WTC11 (cell line): ENCODE measurements around the gene EID2B. TPM values are rescaled to one million over a fixed set of nuclear protein-coding genes. Genes with fewer than 3 reads are reported as not detected.

Experiments
- CBFB ChIP-seq: sonication (generic); formaldehyde crosslinking; IDR thresholded peaks from 2 replicates; pipeline ENCODE4 v1.8.1; 2022; ENCODE audit warnings: mild to moderate bottlenecking, low read depth, missing genetic modification reagents
- CREM ChIP-seq: sonication (generic); formaldehyde crosslinking; IDR thresholded peaks from 2 replicates; pipeline ENCODE4 v1.8.1; 2022; ENCODE audit warnings: mild to moderate bottlenecking, missing genetic modification reagents, moderate library complexity
- E2F5 ChIP-seq: sonication (generic); formaldehyde crosslinking; IDR thresholded peaks from 2 replicates; pipeline ENCODE4 v1.8.1; 2022; ENCODE audit warnings: mild to moderate bottlenecking, moderate library complexity, missing genetic modification reagents
- HMGXB4 ChIP-seq: sonication (generic); formaldehyde crosslinking; IDR thresholded peaks from 2 replicates; pipeline ENCODE4 v1.8.1; 2023; ENCODE audit warnings: mild to moderate bottlenecking, moderate library complexity, missing genetic modification reagents
- IRF1 ChIP-seq: sonication (generic); formaldehyde crosslinking; IDR thresholded peaks from 2 replicates; pipeline ENCODE4 v1.8.0; 2023; ENCODE audit warnings: missing genetic modification reagents
- IRF2 ChIP-seq: sonication (generic); formaldehyde crosslinking; IDR thresholded peaks from 2 replicates; pipeline ENCODE4 v1.8.0; 2022; ENCODE audit warnings: low read depth, missing genetic modification reagents, borderline replicate concordance
- MXD4 ChIP-seq: fragments of 250-450 bp; sonication (Bioruptor Pico); IDR thresholded peaks from 2 replicates; pipeline ENCODE4 v1.8.0; 2021; ENCODE audit warnings: mild to moderate bottlenecking, moderate library complexity, borderline replicate concordance
- PRDM15 ChIP-seq: sonication (generic); formaldehyde crosslinking; IDR thresholded peaks from 2 replicates; pipeline ENCODE4 v1.8.0; 2022; ENCODE audit warnings: missing genetic modification reagents
- SOX15 ChIP-seq: fragments of 250-450 bp; sonication (Bioruptor Pico); IDR thresholded peaks from 2 replicates; pipeline ENCODE4 v1.9.0; 2021; ENCODE audit warnings: mild to moderate bottlenecking
- TCF7 ChIP-seq: sonication (generic); formaldehyde crosslinking; IDR thresholded peaks from 2 replicates; pipeline ENCODE4 v1.8.0; 2022; ENCODE audit warnings: mild to moderate bottlenecking, low read depth, missing genetic modification reagents, moderate library complexity
- USF2 ChIP-seq: sonication (generic); formaldehyde crosslinking; IDR thresholded peaks from 2 replicates; pipeline ENCODE4 v1.8.1; 2023; ENCODE audit warnings: mild to moderate bottlenecking, missing genetic modification reagents, moderate library complexity
- ZNF263 ChIP-seq: sonication (generic); formaldehyde crosslinking; IDR thresholded peaks from 2 replicates; pipeline ENCODE4 v1.8.1; 2022; ENCODE audit warnings: low read depth, mild to moderate bottlenecking, moderate library complexity, missing genetic modification reagents
- ZNF423 ChIP-seq: fragments of 250-450 bp; sonication (Bioruptor Pico); IDR thresholded peaks from 2 replicates; pipeline ENCODE4 v2.1.2; 2022; ENCODE audit warnings: mild to moderate bottlenecking, moderate library complexity
- total RNA-seq: library from RNA; stranded (reverse); gene quantifications from 3 replicates; pipeline ENCODE4 v1.2.3, GENCODE V29; 2021
- TF ChIP-seq, protein P1 (sequence below): sonication (generic); formaldehyde crosslinking; IDR thresholded peaks from 2 replicates; pipeline ENCODE4 v1.8.0; 2022; ENCODE audit warnings: mild to moderate bottlenecking, missing genetic modification reagents
- TF ChIP-seq, protein P2 (sequence below): sonication (generic); formaldehyde crosslinking; IDR thresholded peaks from 2 replicates; pipeline ENCODE4 v1.8.1; 2022; ENCODE audit warnings: missing genetic modification reagents, borderline replicate concordance
- TF ChIP-seq, protein P3 (sequence below): sonication (generic); formaldehyde crosslinking; conservative IDR thresholded peaks from 2 replicates; pipeline ENCODE4 v1.8.1; 2023; ENCODE audit warnings: mild to moderate bottlenecking, low read depth, missing genetic modification reagents, moderate library complexity
- TF ChIP-seq, protein P4 (sequence below): sonication (generic); formaldehyde crosslinking; IDR thresholded peaks from 2 replicates; pipeline ENCODE4 v1.8.1; 2023; ENCODE audit warnings: mild to moderate bottlenecking, missing genetic modification reagents, borderline replicate concordance

The EID2B gene
- total RNA-seq, 1 experiment from 2014 or later = 3.6 TPM

GRCh38 chr19:39502640-39503417, 29.8 kb downstream of the EID2B start (continued):
- TF ChIP-seq, protein P1, sequence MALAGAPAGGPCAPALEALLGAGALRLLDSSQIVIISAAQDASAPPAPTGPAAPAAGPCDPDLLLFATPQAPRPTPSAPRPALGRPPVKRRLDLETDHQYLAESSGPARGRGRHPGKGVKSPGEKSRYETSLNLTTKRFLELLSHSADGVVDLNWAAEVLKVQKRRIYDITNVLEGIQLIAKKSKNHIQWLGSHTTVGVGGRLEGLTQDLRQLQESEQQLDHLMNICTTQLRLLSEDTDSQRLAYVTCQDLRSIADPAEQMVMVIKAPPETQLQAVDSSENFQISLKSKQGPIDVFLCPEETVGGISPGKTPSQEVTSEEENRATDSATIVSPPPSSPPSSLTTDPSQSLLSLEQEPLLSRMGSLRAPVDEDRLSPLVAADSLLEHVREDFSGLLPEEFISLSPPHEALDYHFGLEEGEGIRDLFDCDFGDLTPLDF (CRISPR knock-in tag) = peak; percentile 98
- TF ChIP-seq, protein P2, sequence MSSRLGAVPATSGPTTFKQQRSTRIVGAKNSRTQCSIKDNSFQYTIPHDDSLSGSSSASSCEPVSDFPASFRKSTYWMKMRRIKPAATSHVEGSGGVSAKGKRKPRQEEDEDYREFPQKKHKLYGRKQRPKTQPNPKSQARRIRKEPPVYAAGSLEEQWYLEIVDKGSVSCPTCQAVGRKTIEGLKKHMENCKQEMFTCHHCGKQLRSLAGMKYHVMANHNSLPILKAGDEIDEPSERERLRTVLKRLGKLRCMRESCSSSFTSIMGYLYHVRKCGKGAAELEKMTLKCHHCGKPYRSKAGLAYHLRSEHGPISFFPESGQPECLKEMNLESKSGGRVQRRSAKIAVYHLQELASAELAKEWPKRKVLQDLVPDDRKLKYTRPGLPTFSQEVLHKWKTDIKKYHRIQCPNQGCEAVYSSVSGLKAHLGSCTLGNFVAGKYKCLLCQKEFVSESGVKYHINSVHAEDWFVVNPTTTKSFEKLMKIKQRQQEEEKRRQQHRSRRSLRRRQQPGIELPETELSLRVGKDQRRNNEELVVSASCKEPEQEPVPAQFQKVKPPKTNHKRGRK (CRISPR knock-in tag) = peak; percentile 92; the same call in 1 of the 2 replicates
- TF ChIP-seq USF2 (CRISPR knock-in tag) (peak; percentile 57), CBFB (peak; percentile 96), E2F5 (CRISPR knock-in tag) (peak; percentile 99), HMGXB4 (CRISPR knock-in tag) (peak; percentile 94), ZNF263 (CRISPR knock-in tag) (peak; percentile 88), IRF1 (CRISPR knock-in tag) (peak; percentile 99), CREM (CRISPR knock-in tag) (peak; percentile 94), ZNF423 (CRISPR knock-in tag) (no peak), IRF2 (CRISPR knock-in tag) (peak; percentile 94), TCF7 (CRISPR knock-in tag) (peak; percentile 99), PRDM15 (CRISPR knock-in tag) (peak; percentile 89), MXD4 (no peak), SOX15 (CRISPR knock-in tag) (no peak)
- TF ChIP-seq, protein P3, sequence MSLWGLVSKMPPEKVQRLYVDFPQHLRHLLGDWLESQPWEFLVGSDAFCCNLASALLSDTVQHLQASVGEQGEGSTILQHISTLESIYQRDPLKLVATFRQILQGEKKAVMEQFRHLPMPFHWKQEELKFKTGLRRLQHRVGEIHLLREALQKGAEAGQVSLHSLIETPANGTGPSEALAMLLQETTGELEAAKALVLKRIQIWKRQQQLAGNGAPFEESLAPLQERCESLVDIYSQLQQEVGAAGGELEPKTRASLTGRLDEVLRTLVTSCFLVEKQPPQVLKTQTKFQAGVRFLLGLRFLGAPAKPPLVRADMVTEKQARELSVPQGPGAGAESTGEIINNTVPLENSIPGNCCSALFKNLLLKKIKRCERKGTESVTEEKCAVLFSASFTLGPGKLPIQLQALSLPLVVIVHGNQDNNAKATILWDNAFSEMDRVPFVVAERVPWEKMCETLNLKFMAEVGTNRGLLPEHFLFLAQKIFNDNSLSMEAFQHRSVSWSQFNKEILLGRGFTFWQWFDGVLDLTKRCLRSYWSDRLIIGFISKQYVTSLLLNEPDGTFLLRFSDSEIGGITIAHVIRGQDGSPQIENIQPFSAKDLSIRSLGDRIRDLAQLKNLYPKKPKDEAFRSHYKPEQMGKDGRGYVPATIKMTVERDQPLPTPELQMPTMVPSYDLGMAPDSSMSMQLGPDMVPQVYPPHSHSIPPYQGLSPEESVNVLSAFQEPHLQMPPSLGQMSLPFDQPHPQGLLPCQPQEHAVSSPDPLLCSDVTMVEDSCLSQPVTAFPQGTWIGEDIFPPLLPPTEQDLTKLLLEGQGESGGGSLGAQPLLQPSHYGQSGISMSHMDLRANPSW (CRISPR knock-in tag) = 0 out of 2 replicates have a peak, but pooled peaks have one; percentile 68
- TF ChIP-seq, protein P4, sequence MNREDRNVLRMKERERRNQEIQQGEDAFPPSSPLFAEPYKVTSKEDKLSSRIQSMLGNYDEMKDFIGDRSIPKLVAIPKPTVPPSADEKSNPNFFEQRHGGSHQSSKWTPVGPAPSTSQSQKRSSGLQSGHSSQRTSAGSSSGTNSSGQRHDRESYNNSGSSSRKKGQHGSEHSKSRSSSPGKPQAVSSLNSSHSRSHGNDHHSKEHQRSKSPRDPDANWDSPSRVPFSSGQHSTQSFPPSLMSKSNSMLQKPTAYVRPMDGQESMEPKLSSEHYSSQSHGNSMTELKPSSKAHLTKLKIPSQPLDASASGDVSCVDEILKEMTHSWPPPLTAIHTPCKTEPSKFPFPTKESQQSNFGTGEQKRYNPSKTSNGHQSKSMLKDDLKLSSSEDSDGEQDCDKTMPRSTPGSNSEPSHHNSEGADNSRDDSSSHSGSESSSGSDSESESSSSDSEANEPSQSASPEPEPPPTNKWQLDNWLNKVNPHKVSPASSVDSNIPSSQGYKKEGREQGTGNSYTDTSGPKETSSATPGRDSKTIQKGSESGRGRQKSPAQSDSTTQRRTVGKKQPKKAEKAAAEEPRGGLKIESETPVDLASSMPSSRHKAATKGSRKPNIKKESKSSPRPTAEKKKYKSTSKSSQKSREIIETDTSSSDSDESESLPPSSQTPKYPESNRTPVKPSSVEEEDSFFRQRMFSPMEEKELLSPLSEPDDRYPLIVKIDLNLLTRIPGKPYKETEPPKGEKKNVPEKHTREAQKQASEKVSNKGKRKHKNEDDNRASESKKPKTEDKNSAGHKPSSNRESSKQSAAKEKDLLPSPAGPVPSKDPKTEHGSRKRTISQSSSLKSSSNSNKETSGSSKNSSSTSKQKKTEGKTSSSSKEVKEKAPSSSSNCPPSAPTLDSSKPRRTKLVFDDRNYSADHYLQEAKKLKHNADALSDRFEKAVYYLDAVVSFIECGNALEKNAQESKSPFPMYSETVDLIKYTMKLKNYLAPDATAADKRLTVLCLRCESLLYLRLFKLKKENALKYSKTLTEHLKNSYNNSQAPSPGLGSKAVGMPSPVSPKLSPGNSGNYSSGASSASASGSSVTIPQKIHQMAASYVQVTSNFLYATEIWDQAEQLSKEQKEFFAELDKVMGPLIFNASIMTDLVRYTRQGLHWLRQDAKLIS (CRISPR knock-in tag) = no peak
